ENCODE measurements around the gene PRM3. TPM values are rescaled to one million over a fixed set of nuclear protein-coding genes. Genes with fewer than 3 reads are reported as not detected.

Gene PRM3
- total RNA-seq, 1 donor from 2014 or later, result not detected

- DNase-seq, result no peak
- intact Hi-C loops (cut with DNase I), result no loop called here
- no peak for ATAC-seq (ENCODE audit: poor library complexity)
Measured at GRCh38 chr16:11253009-11253994, 20.1 kb downstream of the PRM3 start.

GRCh38 chr16:11252482-11252931, 20.9 kb downstream of the PRM3 start:
- no peak for ATAC-seq (ENCODE audit: poor library complexity)

GRCh38 chr16:11251525-11252481, 21.6 kb downstream of the PRM3 start:
- no peak for ATAC-seq (ENCODE audit: poor library complexity)
- intact Hi-C loops (cut with DNase I), result no loop called here
- DNase-seq, result no peak

More at GRCh38 chr16:11252482-11252931, 20.9 kb downstream of the PRM3 start:
- intact Hi-C loops (cut with DNase I), result no loop called here
- no peak for DNase-seq

- intact Hi-C loops (cut with DNase I), result no loop called here
- DNase-seq, result no peak
- ATAC-seq (ENCODE audit: poor library complexity), result no peak
Measured at GRCh38 chr16:11250786-11251524, 22.5 kb downstream of the PRM3 start.

GRCh38 chr16:11250091-11250785, 23.2 kb downstream of the PRM3 start:
- no peak for DNase-seq
- intact Hi-C loops (cut with DNase I), result no loop called here
- no peak for ATAC-seq (ENCODE audit: poor library complexity)

GRCh38 chr16:11249233-11250061, 24.0 kb downstream of the PRM3 start:
- ATAC-seq (ENCODE audit: poor library complexity) (no peak), DNase-seq (no peak)
- intact Hi-C loops (cut with DNase I), result no loop called here

- no peak for DNase-seq
- ATAC-seq (ENCODE audit: poor library complexity), result no peak
- intact Hi-C loops (cut with DNase I), result no loop called here
Measured at GRCh38 chr16:11248133-11248532, 25.3 kb downstream of the PRM3 start.

GRCh38 chr16:11245988-11246387, 27.4 kb downstream of the PRM3 start:
- no peak for ATAC-seq (ENCODE audit: poor library complexity)
- DNase-seq, result no peak
- intact Hi-C loops (cut with DNase I), result no loop called here

- intact Hi-C loops (cut with DNase I), result no loop called here
- DNase-seq (no peak), ATAC-seq (ENCODE audit: poor library complexity) (no peak)
Measured at GRCh38 chr16:11245222-11245737, 28.1 kb downstream of the PRM3 start.

GRCh38 chr16:11242658-11243057, 30.8 kb downstream of the PRM3 start:
- DNase-seq (no peak), ATAC-seq (ENCODE audit: poor library complexity) (no peak)
- intact Hi-C loops (cut with DNase I), result no loop called here

- DNase-seq, result no peak
- ATAC-seq (ENCODE audit: poor library complexity), result no peak
- intact Hi-C loops (cut with DNase I), result no loop called here
Measured at GRCh38 chr16:11241480-11242204, 31.8 kb downstream of the PRM3 start.

- intact Hi-C loops (cut with DNase I), result no loop called here
- DNase-seq, result peak; percentile 58
- peak; percentile 97 for ATAC-seq (ENCODE audit: poor library complexity)
Measured at GRCh38 chr16:11240636-11241473, 32.6 kb downstream of the PRM3 start.

- DNase-seq (no peak), ATAC-seq (ENCODE audit: poor library complexity) (no peak)
- intact Hi-C loops (cut with DNase I), result no loop called here
Measured at GRCh38 chr16:11239644-11240632, 33.5 kb downstream of the PRM3 start.

Data from Right ventricle myocardium superior (tissue), 1 donor.